ENCODE data around the gene TRAPPC3. TPM values are rescaled to one million over a fixed set of nuclear protein-coding genes. Genes with fewer than 3 reads are reported as not detected.

The TRAPPC3 gene
- total RNA-seq, 4 donors from 2014 or later, result 68.3 to 132 (median 112) TPM

DNA sequence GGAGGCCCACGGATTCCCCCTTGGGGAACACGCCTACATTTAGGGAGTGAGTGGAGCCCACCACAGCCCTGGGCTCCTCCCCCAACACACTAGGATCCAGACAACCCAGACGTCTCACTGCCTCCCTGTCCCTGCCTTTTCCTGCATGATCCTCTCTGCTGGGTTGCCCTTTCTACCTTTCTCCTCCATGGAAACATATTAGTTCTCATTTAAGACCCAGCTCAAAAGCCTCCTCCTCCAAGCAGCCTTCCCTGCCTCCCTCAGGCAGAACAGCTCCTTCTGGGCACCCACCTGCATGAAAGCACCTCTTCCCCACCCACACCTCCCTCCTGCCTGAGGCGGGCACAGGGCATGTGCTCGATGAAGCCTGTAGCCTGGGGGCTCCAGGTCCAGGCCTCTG is 34.9 kb downstream of the TRAPPC3 start:
- no peak for DNase-seq
- H3K4me3 ChIP-seq, result no peak overlapping the region
- peaks cover 0 to 27% (median 10%) of the 10 kb centered on the region in 3 donors for H3K4me1 ChIP-seq
- H3K36me3 ChIP-seq, result no peaks in the 10 kb centered on the region
- H3K9me3 ChIP-seq, result no peaks in the 10 kb centered on the region
- intact Hi-C loops (cut with DNase I), result loop anchor here (10.0 kb wide), 1 partner anchor 170 kb away; no protein-coding TSS in a partner anchor
- 65 to 68% methylated on average over 4 to 5 of the region's 5 CpGs for WGBS, 2 donors
- TF ChIP-seq, protein P1, sequence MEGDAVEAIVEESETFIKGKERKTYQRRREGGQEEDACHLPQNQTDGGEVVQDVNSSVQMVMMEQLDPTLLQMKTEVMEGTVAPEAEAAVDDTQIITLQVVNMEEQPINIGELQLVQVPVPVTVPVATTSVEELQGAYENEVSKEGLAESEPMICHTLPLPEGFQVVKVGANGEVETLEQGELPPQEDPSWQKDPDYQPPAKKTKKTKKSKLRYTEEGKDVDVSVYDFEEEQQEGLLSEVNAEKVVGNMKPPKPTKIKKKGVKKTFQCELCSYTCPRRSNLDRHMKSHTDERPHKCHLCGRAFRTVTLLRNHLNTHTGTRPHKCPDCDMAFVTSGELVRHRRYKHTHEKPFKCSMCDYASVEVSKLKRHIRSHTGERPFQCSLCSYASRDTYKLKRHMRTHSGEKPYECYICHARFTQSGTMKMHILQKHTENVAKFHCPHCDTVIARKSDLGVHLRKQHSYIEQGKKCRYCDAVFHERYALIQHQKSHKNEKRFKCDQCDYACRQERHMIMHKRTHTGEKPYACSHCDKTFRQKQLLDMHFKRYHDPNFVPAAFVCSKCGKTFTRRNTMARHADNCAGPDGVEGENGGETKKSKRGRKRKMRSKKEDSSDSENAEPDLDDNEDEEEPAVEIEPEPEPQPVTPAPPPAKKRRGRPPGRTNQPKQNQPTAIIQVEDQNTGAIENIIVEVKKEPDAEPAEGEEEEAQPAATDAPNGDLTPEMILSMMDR (IDR thresholded peaks at IDR 0.05), result no peak
- no peak for TF ChIP-seq POLR2A (IDR thresholded peaks at IDR 0.05)
- peak overlapping the region in 3 of 4 donors; percentile 64 to 83 (median 75) for H3K27ac ChIP-seq
- no peaks in the 10 kb centered on the region for H3K27me3 ChIP-seq

DNA sequence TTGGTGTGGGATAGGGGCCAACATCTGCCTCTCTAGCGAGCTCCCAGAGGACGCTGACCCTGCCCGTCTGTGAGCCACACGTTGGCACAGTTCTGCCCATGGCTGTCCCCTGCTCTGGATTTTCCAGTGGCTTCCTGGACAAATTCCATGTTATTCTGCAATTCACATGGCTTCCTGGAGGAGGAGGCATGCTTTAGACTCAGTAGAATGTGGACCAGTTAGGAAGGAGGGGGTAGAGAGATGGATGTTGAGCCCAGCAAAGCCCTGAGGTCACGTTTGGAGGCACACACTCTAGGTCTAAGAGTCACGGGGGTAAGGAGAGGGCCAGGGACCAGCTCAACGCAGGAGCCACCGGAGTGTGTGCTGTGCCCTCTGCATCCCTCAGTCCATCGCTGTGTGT is 36.5 kb downstream of the TRAPPC3 start:
- WGBS, 2 donors, result 84% methylated on average over 5 to 9 of the region's 9 CpGs

GRCh38 chr1:36111151-36111550 is 38.1 kb downstream of the TRAPPC3 start:
- Histone ChIP-seq H3K27me3 (no peaks in the 10 kb centered on the region), H3K36me3 (no peaks in the 10 kb centered on the region), H3K4me3 (no peak overlapping the region), H3K27ac (no peak overlapping the region), H3K9me3 (no peaks in the 10 kb centered on the region), H3K4me1 (peaks cover 0 to 13% (median 10%) of the 10 kb centered on the region in 3 donors)
- no peak for DNase-seq
- intact Hi-C loops (cut with DNase I), result loop anchor here (10.0 kb wide), 1 partner anchor 174 kb away; no protein-coding TSS in a partner anchor
- no peak for TF ChIP-seq POLR2A (IDR thresholded peaks at IDR 0.05)
- TF ChIP-seq, protein P1 (IDR thresholded peaks at IDR 0.05), result no peak
- 59 to 66% methylated on average over 4 of the region's 4 CpGs for WGBS, 2 donors

More for the DNA sequence above, 36.5 kb downstream of the TRAPPC3 start:
- Histone ChIP-seq H3K9me3 (no peaks in the 10 kb centered on the region), H3K27ac (no peak overlapping the region), H3K36me3 (no peaks in the 10 kb centered on the region), H3K4me1 (peaks cover 0 to 24% (median 10%) of the 10 kb centered on the region in 3 donors), H3K27me3 (no peaks in the 10 kb centered on the region), H3K4me3 (no peak overlapping the region)
- TF ChIP-seq POLR2A (IDR thresholded peaks at IDR 0.05), result no peak
- TF ChIP-seq, protein P1 (IDR thresholded peaks at IDR 0.05), result no peak
- intact Hi-C loops (cut with DNase I), result loop anchor here (10.0 kb wide), 1 partner anchor 172 kb away; no protein-coding TSS in a partner anchor
- no peak for DNase-seq

DNA sequence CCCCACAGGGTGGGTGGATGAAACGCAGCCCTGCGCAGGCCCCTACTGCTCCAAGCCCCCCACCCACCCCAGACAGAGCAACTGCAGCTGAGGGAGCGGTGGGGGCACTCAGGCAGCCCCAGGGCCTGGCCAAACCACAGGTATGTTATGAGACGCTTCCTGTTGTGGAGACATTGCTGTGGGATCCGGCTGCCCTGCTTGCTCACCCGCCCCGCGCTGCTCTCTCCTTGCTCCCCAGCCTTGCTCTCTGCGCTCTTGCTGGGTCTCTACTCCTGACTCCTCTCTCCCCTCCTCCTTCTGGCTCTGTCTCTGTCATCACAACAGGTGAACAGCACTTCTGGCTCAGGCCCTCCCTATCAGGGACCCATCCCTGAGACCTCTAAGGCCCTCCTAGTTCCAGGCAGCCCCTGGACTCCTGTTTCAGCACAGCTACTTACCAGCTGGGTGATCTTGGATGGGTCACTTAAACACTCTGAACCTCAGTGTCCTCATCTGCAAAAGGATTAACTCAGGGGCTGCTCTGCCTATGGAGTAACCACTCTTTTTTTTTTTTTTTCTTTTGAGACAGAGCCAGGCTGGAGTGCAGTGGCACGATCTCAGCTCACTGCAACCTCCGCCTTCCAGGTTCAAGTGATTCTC is 40.1 kb downstream of the TRAPPC3 start:
- intact Hi-C loops (cut with DNase I), result no loop called here
- no peak for DNase-seq
- Histone ChIP-seq H3K9me3 (no peaks in the 10 kb centered on the region), H3K4me3 (no peak overlapping the region), H3K27me3 (no peaks in the 10 kb centered on the region), H3K36me3 (no peaks in the 10 kb centered on the region), H3K27ac (no peak overlapping the region), H3K4me1 (no peaks in the 10 kb centered on the region)
- 53 to 78% methylated on average over 8 of the region's 11 CpGs for WGBS, 2 donors
- TF ChIP-seq, protein P1 (IDR thresholded peaks at IDR 0.05), result no peak
- TF ChIP-seq POLR2A (IDR thresholded peaks at IDR 0.05), result no peak

- intact Hi-C loops (cut with DNase I), result no loop called here
These were observed 41.0 kb downstream of the TRAPPC3 start for GRCh38 chr1:36108314-36108713.

More at GRCh38 chr1:36108314-36108713, 41.0 kb downstream of the TRAPPC3 start:
- no peaks in the 10 kb centered on the region for H3K27me3 ChIP-seq
- H3K4me1 ChIP-seq, result no peaks in the 10 kb centered on the region
- H3K36me3 ChIP-seq, result no peaks in the 10 kb centered on the region
- H3K27ac ChIP-seq, result no peak overlapping the region
- no peaks in the 10 kb centered on the region for H3K9me3 ChIP-seq
- TF ChIP-seq, protein P1 (IDR thresholded peaks at IDR 0.05), result no peak
- TF ChIP-seq POLR2A (IDR thresholded peaks at IDR 0.05), result no peak
- WGBS, 2 donors, result 79 to 80% methylated on average over 1 to 8 of the region's 14 CpGs
- no peak for DNase-seq
- no peak overlapping the region for H3K4me3 ChIP-seq

Measured in esophagus squamous epithelium (tissue), 5 donors.